Epidermal melanocyte (primary cell): ENCODE measurements around the gene NRG2.

Source experiments
- DNase-seq: peaks from one replicate; pipeline ENCODE4 v3.0.0; 2011; ENCODE audit warnings: low spot score; ENCODE audit not compliant: insufficient read length

NRG2 gene

GRCh38 chr5:139882316-139882715 lies 160.8 kb downstream of the NRG2 start:
- no peak for DNase-seq

GRCh38 chr5:139881143-139881733 lies 161.9 kb downstream of the NRG2 start:
- DNase-seq, result no peak

- DNase-seq, result no peak
These were observed 162.5 kb downstream of the NRG2 start for GRCh38 chr5:139880416-139881142.

- no peak for DNase-seq
These were observed 165.0 kb downstream of the NRG2 start for GRCh38 chr5:139878093-139878492.

GRCh38 chr5:139877129-139877597 lies 165.9 kb downstream of the NRG2 start:
- DNase-seq, result no peak

- no peak for DNase-seq
These were observed 167.1 kb downstream of the NRG2 start for GRCh38 chr5:139875957-139876356.

- DNase-seq, result no peak
These were observed 170.0 kb downstream of the NRG2 start for GRCh38 chr5:139872851-139873794.

GRCh38 chr5:139872052-139872766 lies 170.9 kb downstream of the NRG2 start:
- DNase-seq, result no peak

- no peak for DNase-seq
These were observed 171.5 kb downstream of the NRG2 start for GRCh38 chr5:139871614-139872013.

GRCh38 chr5:139870677-139871076 lies 172.4 kb downstream of the NRG2 start:
- no peak for DNase-seq

DNA sequence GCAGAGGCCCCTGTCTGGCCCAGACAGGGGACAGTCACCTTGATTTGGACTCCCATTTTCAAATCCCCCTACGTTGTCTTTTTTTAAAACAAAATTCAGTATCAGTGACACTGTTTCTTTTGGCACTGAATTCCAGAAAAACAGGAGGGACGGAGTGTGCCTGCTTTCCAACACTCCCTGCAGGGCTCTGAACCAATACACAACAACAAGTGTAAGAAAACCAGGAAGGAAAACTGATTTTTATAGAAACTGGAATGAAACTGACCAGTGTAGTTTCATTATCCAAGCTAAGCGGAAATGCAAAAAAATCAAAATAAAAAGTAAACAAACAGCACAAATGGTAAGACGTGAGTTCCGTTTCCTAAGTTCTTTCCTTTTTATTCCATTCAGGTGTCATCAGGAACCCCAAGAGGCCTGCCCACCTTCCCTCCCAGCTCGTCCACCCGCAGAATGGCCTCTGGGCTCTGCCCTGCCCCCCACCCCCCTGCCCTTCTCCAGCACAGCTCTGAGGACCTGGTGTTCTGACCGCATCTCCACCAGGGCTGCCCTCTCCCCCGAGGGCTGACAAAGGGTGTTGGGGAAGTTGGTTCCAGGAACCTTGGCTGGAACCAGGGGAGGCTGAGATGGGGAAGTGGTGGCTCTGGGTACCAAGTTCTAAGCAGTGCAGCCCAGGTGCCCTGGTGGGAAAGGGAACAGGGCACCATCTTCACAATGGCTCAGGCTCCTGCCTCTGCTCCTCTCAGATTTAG lies 173.9 kb downstream of the NRG2 start:
- DNase-seq, result no peak

GRCh38 chr5:139867581-139867980 lies 175.5 kb downstream of the NRG2 start:
- DNase-seq, result no peak

- no peak for DNase-seq
These were observed 176.0 kb downstream of the NRG2 start for GRCh38 chr5:139867109-139867508.

DNA sequence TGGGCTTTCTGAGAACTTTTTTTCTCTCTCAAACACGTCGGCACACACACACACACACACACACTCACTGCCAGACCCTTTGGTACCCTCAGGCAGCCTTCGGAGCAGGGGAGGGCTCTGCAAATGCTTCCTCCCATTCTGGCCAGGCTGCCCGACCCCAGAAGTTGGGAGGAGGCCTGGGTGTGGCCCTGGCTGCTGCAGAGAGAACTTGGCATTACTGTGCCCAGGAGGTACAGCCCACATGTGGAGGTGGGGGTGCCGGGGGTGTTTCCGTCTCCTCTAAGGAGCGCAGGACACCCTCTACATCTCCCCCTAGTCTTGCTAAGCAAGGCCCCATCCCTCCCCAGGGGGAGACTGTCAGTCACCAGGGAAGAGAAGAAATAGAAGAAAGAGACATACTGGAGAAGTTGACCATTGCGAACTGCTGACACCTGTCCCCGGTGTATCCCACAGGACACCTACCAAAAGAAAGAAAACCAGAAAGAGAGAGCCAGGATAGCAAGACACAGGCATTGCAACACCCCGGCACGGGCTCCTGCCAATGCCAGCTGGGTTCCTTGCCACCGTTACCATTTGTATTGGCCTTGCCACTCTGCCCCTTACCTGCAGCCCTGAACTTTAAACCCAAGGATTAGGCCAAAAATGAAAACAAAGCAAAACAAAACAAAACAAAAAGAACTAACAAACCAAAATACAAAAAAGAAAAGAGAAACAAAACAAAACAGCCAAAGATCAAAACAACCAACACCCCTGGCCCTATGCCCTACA lies 178.2 kb downstream of the NRG2 start:
- no peak for DNase-seq

- peak; percentile 82 for DNase-seq
These were observed 179.1 kb downstream of the NRG2 start for GRCh38 chr5:139863855-139864558.

GRCh38 chr5:139863361-139863760 lies 179.7 kb downstream of the NRG2 start:
- DNase-seq, result no peak

GRCh38 chr5:139862803-139863202 lies 180.3 kb downstream of the NRG2 start:
- DNase-seq, result no peak

- no peak for DNase-seq
These were observed 180.8 kb downstream of the NRG2 start for GRCh38 chr5:139862313-139862712.

DNA sequence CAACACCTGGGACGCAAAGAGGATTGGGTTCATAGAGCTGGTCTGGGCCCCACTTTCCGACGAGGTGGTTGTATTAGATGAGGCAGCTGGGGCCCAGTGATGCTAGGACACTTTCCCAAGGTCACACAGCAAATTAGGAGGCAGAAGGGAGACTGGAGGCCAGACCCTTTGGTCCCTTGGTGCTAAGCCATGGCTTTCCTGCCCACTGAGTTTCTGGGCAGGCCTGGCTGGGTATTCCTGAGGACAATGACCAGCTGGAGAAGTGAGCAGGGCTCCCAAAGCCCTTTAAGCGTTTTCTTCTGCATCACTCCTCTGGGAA lies 181.3 kb downstream of the NRG2 start:
- DNase-seq, result no peak
